ENCODE results near the gene PHF1.
"Not testable (repeated sequence)": the region's sequence is repeated elsewhere in the genome, so short reads cannot be mapped to it uniquely, and the experiment has no call there.

PHF1 gene

GRCh38 chr6:33410711-33411631, at the start of gene PHF1:
Gene PHF1 (plus strand): TSS chr6:33411014. CDS start chr6:33412264, 1,250 bp downstream.
- peak; percentile 74 for DNase-seq (ENCODE audit: low read depth)

GRCh38 chr6:33363486-33363885, 47.3 kb upstream of the PHF1 start:
- not testable (repeated sequence) for DNase-seq (ENCODE audit: low read depth)

- DNase-seq (ENCODE audit: low read depth), result not testable (repeated sequence)
These were observed 46.2 kb upstream of the PHF1 start for GRCh38 chr6:33364475-33365205.

- not testable (repeated sequence) for DNase-seq (ENCODE audit: low read depth)
These were observed 45.4 kb upstream of the PHF1 start for GRCh38 chr6:33365206-33365971.

- DNase-seq (ENCODE audit: low read depth), result no peak
These were observed 43.7 kb upstream of the PHF1 start for GRCh38 chr6:33367009-33367714.

- not testable (repeated sequence) for DNase-seq (ENCODE audit: low read depth)
These were observed 43.1 kb upstream of the PHF1 start for GRCh38 chr6:33367715-33368025.

GRCh38 chr6:33371901-33372300, 38.9 kb upstream of the PHF1 start:
- not testable (repeated sequence) for DNase-seq (ENCODE audit: low read depth)

- DNase-seq (ENCODE audit: low read depth), result no peak
These were observed 38.2 kb upstream of the PHF1 start for GRCh38 chr6:33372526-33373123.

GRCh38 chr6:33373960-33374910, 36.6 kb upstream of the PHF1 start:
- no peak for DNase-seq (ENCODE audit: low read depth)

- no peak for DNase-seq (ENCODE audit: low read depth)
These were observed 35.6 kb upstream of the PHF1 start for GRCh38 chr6:33375143-33375671.

GRCh38 chr6:33377171-33377570, 33.6 kb upstream of the PHF1 start:
- no peak for DNase-seq (ENCODE audit: low read depth)

- not testable (repeated sequence) for DNase-seq (ENCODE audit: low read depth)
These were observed 31.6 kb upstream of the PHF1 start for GRCh38 chr6:33379184-33379583.

GRCh38 chr6:33380272-33380981, 30.4 kb upstream of the PHF1 start:
- no peak for DNase-seq (ENCODE audit: low read depth)

GRCh38 chr6:33383427-33384185, 27.2 kb upstream of the PHF1 start:
- DNase-seq (ENCODE audit: low read depth), result no peak

GRCh38 chr6:33384581-33385020, 26.2 kb upstream of the PHF1 start:
- no peak for DNase-seq (ENCODE audit: low read depth)

GRCh38 chr6:33390173-33390572, 20.6 kb upstream of the PHF1 start:
- DNase-seq (ENCODE audit: low read depth), result no peak

GRCh38 chr6:33390767-33391277, 20.0 kb upstream of the PHF1 start:
- no peak for DNase-seq (ENCODE audit: low read depth)

- DNase-seq (ENCODE audit: low read depth), result peak; percentile 98
These were observed 19.4 kb upstream of the PHF1 start, which contains the start of gene KIFC1 for GRCh38 chr6:33391278-33391921. Gene KIFC1 (plus strand): TSS chr6:33391823. CDS start chr6:33391986, 163 bp downstream.
